ENCODE data around the gene NXPE3.

NXPE3 gene

DNA sequence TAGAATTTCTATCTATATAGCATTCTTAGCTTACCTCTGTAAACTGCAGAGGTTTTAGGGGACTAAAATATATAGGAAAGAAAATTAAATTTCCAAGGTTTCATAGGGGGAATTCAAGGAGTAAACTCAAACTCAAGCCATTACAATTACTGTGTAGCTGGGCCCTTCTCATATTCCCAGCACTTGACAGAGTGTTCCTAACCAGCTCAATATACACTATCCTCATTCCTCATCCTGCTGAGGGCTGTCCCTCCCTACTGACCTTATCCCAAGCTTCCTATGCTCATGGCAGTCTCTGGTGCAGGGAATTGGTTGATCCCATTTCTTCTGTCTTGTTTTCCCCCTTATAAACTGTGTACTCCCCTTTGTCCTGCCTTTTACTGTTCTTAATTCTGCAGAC is 33.9 kb downstream of the NXPE3 start:
- no peak for DNase-seq (ENCODE audit: low read depth)
- no peak for TF ChIP-seq CTCF (IDR thresholded peaks at IDR 0.05; ENCODE audit: control insufficient read depth, insufficient read depth, low read depth, low read length, missing control alignments)
- H3K4me3 ChIP-seq (ENCODE audit: control insufficient read depth, low read depth, low read length) = no peak overlapping the region

GRCh38 chr3:101813817-101814440 is 34.9 kb downstream of the NXPE3 start:
- DNase-seq (ENCODE audit: low read depth) = no peak
- peak; percentile 39 for TF ChIP-seq CTCF (IDR thresholded peaks at IDR 0.05; ENCODE audit: control insufficient read depth, insufficient read depth, low read depth, low read length, missing control alignments)
- no peak overlapping the region for H3K4me3 ChIP-seq (ENCODE audit: control insufficient read depth, low read depth, low read length)

DNA sequence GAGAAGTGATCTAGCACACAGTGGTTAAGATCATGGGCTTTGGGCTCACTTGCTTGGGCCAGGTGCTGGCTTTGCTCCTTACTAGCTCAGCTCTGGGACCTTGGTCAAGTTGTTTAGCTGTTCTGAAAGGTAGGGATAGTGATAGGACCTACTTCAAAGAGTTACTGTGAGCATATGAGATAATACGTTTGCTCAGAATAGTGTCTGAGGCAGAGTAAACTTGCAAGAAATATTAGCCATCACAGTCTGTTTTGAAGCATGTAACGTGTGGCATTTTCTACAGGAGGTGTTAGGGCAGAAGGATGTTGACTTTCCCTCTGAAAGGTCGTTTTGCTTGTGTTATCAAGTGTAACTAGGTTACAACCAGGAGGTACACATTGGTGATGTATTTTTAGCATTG is 35.8 kb downstream of the NXPE3 start:
- DNase-seq (ENCODE audit: low read depth) = no peak
- no peak overlapping the region for H3K4me3 ChIP-seq (ENCODE audit: control insufficient read depth, low read depth, low read length)
- no peak for TF ChIP-seq CTCF (IDR thresholded peaks at IDR 0.05; ENCODE audit: control insufficient read depth, insufficient read depth, low read depth, low read length, missing control alignments)

- H3K4me3 ChIP-seq (ENCODE audit: control insufficient read depth, low read depth, low read length) = no peak overlapping the region
- no peak for DNase-seq (ENCODE audit: low read depth)
- TF ChIP-seq CTCF (IDR thresholded peaks at IDR 0.05; ENCODE audit: control insufficient read depth, insufficient read depth, low read depth, low read length, missing control alignments) = no peak
Observed at GRCh38 chr3:101816215-101817149, 37.5 kb downstream of the NXPE3 start.

DNA sequence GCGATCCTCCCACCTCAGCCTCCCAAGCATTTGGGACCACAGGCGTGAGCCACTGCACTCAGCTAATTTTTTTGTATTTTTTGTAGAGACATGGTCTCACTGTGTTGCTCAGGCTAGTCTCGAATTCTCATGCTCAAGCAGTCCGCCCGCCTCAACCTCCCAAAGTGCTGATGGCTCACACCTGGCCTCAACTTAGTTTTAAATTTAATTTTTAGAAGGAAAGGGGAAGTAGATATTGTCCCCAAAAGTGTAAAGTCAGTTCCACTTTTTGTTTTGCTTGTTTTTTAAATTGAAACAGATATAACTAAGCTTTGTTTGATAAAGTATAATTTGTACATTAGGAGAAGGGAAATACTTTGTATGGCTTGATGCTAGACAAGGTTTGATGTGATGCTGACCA is 39.0 kb downstream of the NXPE3 start:
- no peak for DNase-seq (ENCODE audit: low read depth)

More for the DNA sequence above, 39.0 kb downstream of the NXPE3 start:
- H3K4me3 ChIP-seq (ENCODE audit: control insufficient read depth, low read depth, low read length) = no peak overlapping the region
- TF ChIP-seq CTCF (IDR thresholded peaks at IDR 0.05; ENCODE audit: control insufficient read depth, insufficient read depth, low read depth, low read length, missing control alignments) = no peak
